HCT116 (cell line): Measurements from ENCODE around the gene TENM4. TPM values are rescaled to one million over a fixed set of nuclear protein-coding genes. Genes with fewer than 3 reads are reported as not detected.

Source experiments
- ATAC-seq: fragments of 200-7000 bp; cut with Tn5 transposase; 2 replicates; pipeline ENCODE4 v1.9.1; 2020; ENCODE audit warnings: mild to moderate bottlenecking, moderate library complexity
- BruUV-seq: library from RNA; stranded (reverse); fragments of 400-500 nt; replicated peaks from 2 replicates; lab custom pipeline; 2021; lab: Mats Ljungman, UMichigan
- CTCF ChIA-PET: fragments of 300-600 bp; sonication (Branson Sonifier 250); formaldehyde crosslinking; loops from one replicate; lab custom pipeline; 2021; ENCODE audit warnings: antibody characterized with exemption; lab: Charles Lee
- POLR2A ChIA-PET: fragments of 300-600, 350-600 bp; sonication (Branson Sonifier 250); formaldehyde crosslinking; loops from one replicate; lab custom pipeline; 2021; ENCODE audit warnings: antibody characterized with exemption; lab: Charles Lee
- RAD21 ChIA-PET, 2 experiments: fragments of 300-600 bp; sonication (Branson Sonifier 250); formaldehyde crosslinking; loops; one replicate each; lab custom pipeline; 2023; ENCODE audit warnings: low total read pairs in 2 of 2; ENCODE audit not compliant: uncharacterized antibody in 2 of 2, unreplicated experiment in 2 of 2, low non-redundant PET in 1 of 2; lab: Charles Lee
- DNase-seq: peaks from one replicate; pipeline ENCODE4 v3.0.0-alpha.2; 2010; ENCODE audit warnings: low read depth, low spot score
- H2AFZ ChIP-seq: fragments of 200-600 bp; shearing (Covaris generic), sonication (generic); 2 replicates; pipeline ENCODE4 v1.6.1; 2017; ENCODE audit warnings: low read depth, mixed run types, mixed read lengths, antibody characterized with exemption, low read length; ENCODE audit not compliant: poor library complexity, severe bottlenecking
- H3K27ac ChIP-seq: 2 replicates; pipeline ENCODE4 v1.5.1; 2012; ENCODE audit warnings: low read depth, low read length
- H3K27me3 ChIP-seq: fragments of 200-600 bp; sonication (generic); 2 replicates; pipeline ENCODE4 v1.6.1; 2016; ENCODE audit warnings: mixed run types, low read length, mixed read lengths; ENCODE audit not compliant: insufficient read depth
- H3K36me3 ChIP-seq, 2 experiments: fragments of 200-500 bp in 1 of 2; fragments of 200-600 bp in 1 of 2; sonication (Bioruptor generic) in 1 of 2; sonication (generic) in 1 of 2; 2 replicates each; pipeline versions ENCODE4 v1.5.1 to v1.6.1; 2014 to 2016; ENCODE audit warnings: low read length in 2 of 2, inconsistent platforms in 1 of 2, mixed read lengths in 1 of 2, mixed run types in 1 of 2; ENCODE audit not compliant: insufficient read depth in 2 of 2, control insufficient read depth in 1 of 2
- H3K4me1 ChIP-seq, 2 experiments: fragments of 200-600 bp in 1 of 2; sonication (generic) in 1 of 2; 2 replicates each; pipeline versions ENCODE4 v1.5.1 to v1.6.1; 2012 to 2017; ENCODE audit warnings: low read length in 2 of 2, inconsistent platforms in 1 of 2, mild to moderate bottlenecking in 1 of 2, mixed read lengths in 1 of 2, mixed run types in 1 of 2, moderate library complexity in 1 of 2; ENCODE audit not compliant: insufficient read depth in 2 of 2, control insufficient read depth in 1 of 2
- H3K4me2 ChIP-seq: fragments of 200-600 bp; sonication (generic); 2 replicates; pipeline ENCODE4 v1.6.1; 2017; ENCODE audit warnings: mixed run types, low read length, mixed read lengths
- H3K4me3 ChIP-seq, 2 experiments: fragments of 200-600 bp in 1 of 2; sonication (generic) in 1 of 2; replicated peaks in 1 of 2; 2 replicates each; pipeline ENCODE4 v1.5.1; 2011 to 2016; ENCODE audit warnings: low read length in 2 of 2, control low read depth in 1 of 2, low read depth in 1 of 2, mild to moderate bottlenecking in 1 of 2, mixed read lengths in 1 of 2, mixed run types in 1 of 2
- H3K79me2 ChIP-seq: fragments of 200-600 bp; sonication (generic); 2 replicates; pipeline ENCODE4 v1.6.1; 2017; ENCODE audit warnings: mild to moderate bottlenecking, mixed run types, low read length, moderate library complexity, mixed read lengths; ENCODE audit not compliant: insufficient read depth
- H3K9ac ChIP-seq: fragments of 200-600 bp; sonication (generic); 2 replicates; pipeline ENCODE4 v1.6.1; 2016; ENCODE audit warnings: low read length, mixed read lengths
- H3K9me2 ChIP-seq: fragments of 200-600 bp; sonication (generic), shearing (Covaris generic); 2 replicates; pipeline ENCODE4 v1.6.1; 2017; ENCODE audit warnings: mixed run types, mild to moderate bottlenecking, moderate library complexity; ENCODE audit not compliant: insufficient read depth
- H3K9me3 ChIP-seq, 2 experiments: fragments of 200-500 bp in 1 of 2; fragments of 200-600 bp in 1 of 2; sonication (Bioruptor generic) in 1 of 2; sonication (generic) in 1 of 2; 2 replicates each; pipeline ENCODE4 v1.6.1; 2014 to 2017; ENCODE audit warnings: low read length in 2 of 2, mixed read lengths in 2 of 2, inconsistent platforms in 1 of 2, low read depth in 1 of 2, mild to moderate bottlenecking in 1 of 2, mixed run types in 1 of 2, moderate library complexity in 1 of 2; ENCODE audit not compliant: control insufficient read depth in 1 of 2, insufficient read depth in 1 of 2
- H4K20me1 ChIP-seq: fragments of 200-600 bp; sonication (generic), shearing (Covaris generic); 2 replicates; pipeline ENCODE4 v1.6.1; 2017; ENCODE audit warnings: mixed run types, mild to moderate bottlenecking, moderate library complexity; ENCODE audit not compliant: insufficient read depth
- CBX3 ChIP-seq: IDR thresholded peaks from 2 replicates; pipeline ENCODE4 v1.6.1; 2012; ENCODE audit warnings: low read depth
- CEBPB ChIP-seq: IDR thresholded peaks from 2 replicates; pipeline ENCODE4 v1.6.1; 2012; ENCODE audit warnings: low read depth
- ELF1 ChIP-seq: IDR thresholded peaks from 2 replicates; pipeline ENCODE4 v1.6.1; 2012; ENCODE audit warnings: low read depth, borderline replicate concordance
- TCF7L2 ChIP-seq: IDR thresholded peaks from 2 replicates; pipeline ENCODE4 v1.7.0; 2011; ENCODE audit warnings: borderline replicate concordance, inconsistent platforms; ENCODE audit not compliant: insufficient read depth, insufficient read length; ENCODE audit errors: extremely low read depth
- intact Hi-C: fragments of 100-400 bp; cut with micrococcal nuclease; formaldehyde crosslinking; loops from 2 replicates; pipeline ENCODE4 v1.10.0; 2022
- total RNA-seq: library from RNA; stranded (reverse); gene quantifications from one replicate; pipeline ENCODE4 v1.2.1, GENCODE V29; 2021; ENCODE audit not compliant: unreplicated experiment

The TENM4 gene
- total RNA-seq, 1 experiment from 2014 or later = 0.05 TPM

DNA sequence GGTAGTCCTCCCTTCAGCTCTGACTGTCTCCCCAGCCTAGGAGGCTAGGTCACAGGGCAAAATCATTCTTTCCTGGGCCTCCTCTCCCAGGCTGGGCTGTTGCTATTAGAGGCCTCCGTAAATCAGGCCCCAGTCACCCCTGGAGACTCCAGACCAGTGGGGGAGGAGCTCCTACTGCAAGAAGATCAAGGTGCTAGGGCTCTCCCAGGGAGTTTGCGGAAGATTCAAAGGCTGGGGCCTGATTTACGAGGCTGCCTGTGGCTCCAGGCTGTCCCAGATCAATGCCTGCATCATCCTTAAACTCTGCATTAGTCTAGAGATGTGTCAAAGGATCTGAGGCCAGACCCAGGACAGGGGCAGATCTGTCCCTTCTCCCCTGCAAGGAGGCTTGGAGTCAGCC is 346.2 kb downstream of the TENM4 start:
- peaks cover 12% of the 10 kb centered on the region for H3K27me3 ChIP-seq
- intact Hi-C loops = no loop called here
- ATAC-seq (peak; percentile 50; the same call in 1 of the 2 replicates), DNase-seq (no peak)
- TF ChIP-seq TCF7L2 (peak; percentile 67), CBX3 (no peak)
- no peaks in the 10 kb centered on the region for H3K9me2 ChIP-seq
- H3K36me3 ChIP-seq = no peaks in the 10 kb centered on the region
- ChIA-PET POLR2A (no interaction called here), CTCF (no interaction called here), RAD21 (no interaction called here)
- peaks cover 4 to 9% of the 10 kb centered on the region in 2 experiments; a peak in 2 of 4 replicates for H3K4me1 ChIP-seq
- H3K9ac ChIP-seq = no peak overlapping the region
- no TSS peak for BruUV-seq
- H4K20me1 ChIP-seq = no peaks in the 10 kb centered on the region
- H3K79me2 ChIP-seq = no peaks in the 10 kb centered on the region
- H2AFZ ChIP-seq = no peak overlapping the region
- H3K4me3 ChIP-seq = no peak overlapping the region
- H3K4me2 ChIP-seq = no peak overlapping the region; the same call in 1 of the 2 replicates
- no peak overlapping the region for H3K27ac ChIP-seq
- H3K9me3 ChIP-seq = no peaks in the 10 kb centered on the region

DNA sequence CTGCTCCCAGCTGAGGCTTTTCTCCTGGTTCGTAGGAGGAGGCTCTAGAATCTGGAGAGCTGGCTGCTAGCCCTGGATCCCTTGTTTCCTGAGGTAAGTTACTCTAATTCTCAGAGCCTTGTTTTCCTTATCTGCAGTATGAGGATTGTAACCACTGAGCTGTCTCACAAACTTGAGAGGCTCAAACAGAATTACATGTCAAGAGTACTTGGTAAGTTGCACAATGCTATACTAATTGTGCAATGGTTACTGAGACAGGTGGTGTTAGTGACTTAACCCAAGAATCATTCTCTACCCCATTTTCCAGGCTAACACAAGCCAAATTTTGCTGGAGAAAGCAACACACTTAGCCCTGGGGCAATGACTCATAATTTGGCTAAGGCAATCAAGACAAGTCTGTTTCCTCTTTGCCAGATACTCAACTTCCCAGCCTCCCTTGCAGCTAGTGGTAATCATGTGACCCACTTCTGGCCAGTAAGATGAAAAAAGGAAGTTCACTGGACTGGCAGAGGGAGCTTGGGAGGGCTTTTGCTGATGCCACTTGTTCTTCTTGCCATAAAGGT is 348.0 kb downstream of the TENM4 start:
- Histone ChIP-seq H3K36me3 (no peaks in the 10 kb centered on the region), H3K27ac (no peak overlapping the region), H3K4me3 (no peak overlapping the region), H2AFZ (no peak overlapping the region), H3K9me2 (no peaks in the 10 kb centered on the region), H4K20me1 (no peaks in the 10 kb centered on the region), H3K4me2 (no peak overlapping the region), H3K4me1 (peaks cover 4 to 9% of the 10 kb centered on the region in 2 experiments; a peak in 2 of 4 replicates), H3K9me3 (no peaks in the 10 kb centered on the region), H3K27me3 (no peaks in the 10 kb centered on the region), H3K9ac (no peak overlapping the region), H3K79me2 (no peaks in the 10 kb centered on the region)
- TF ChIP-seq ELF1 (peak; percentile 24; the same call in 1 of the 2 replicates), CEBPB (no peak)
- RAD21 ChIA-PET = no interaction called here
- ATAC-seq = no peak; the same call in 1 of the 2 replicates
- POLR2A ChIA-PET = no interaction called here
- DNase-seq = peak; percentile 13
- intact Hi-C loops = no loop called here
- no TSS peak for BruUV-seq
- CTCF ChIA-PET = no interaction called here
